ENCODE results near the gene MUS81. TPM values are rescaled to one million over a fixed set of nuclear protein-coding genes. Genes with fewer than 3 reads are reported as not detected.

Gene MUS81
- total and polyA plus RNA-seq, 2 of the 4 experiments (the other 2 are of a cell fraction): 23.7 to 47.9 TPM

- no peak overlapping the region for H2BK5ac ChIP-seq (ENCODE audit: low read depth, low read length, poor library complexity, severe bottlenecking)
- no peak for DNase-seq
- CTCF ChIA-PET: interaction anchor here (0.5 to 3.0 kb wide), 10 partner anchors 9 to 106 kb away, joined by 3 to 23 read pairs (median 4); partner anchors contain the start of genes CFL1, KAT5 and RNASEH2C
- no peak for TF ChIP-seq RAD21 (IDR thresholded peaks at IDR 0.05; ENCODE audit: low read length)
- BruUV-seq (replicated peaks): no TSS peak
- no peaks in the 10 kb centered on the region for H4K20me1 ChIP-seq (ENCODE audit: insufficient read depth, low read length)
- peak overlapping the region; percentile 98 for H2AFZ ChIP-seq (replicated peaks; ENCODE audit: low read length, poor library complexity)
- 0 out of 2 replicates have a peak overlapping the region, but pooled peaks have one; percentile 29 for H2BK120ac ChIP-seq (ENCODE audit: low read depth, low read length)
- no peaks in the 10 kb centered on the region for H3K9me1 ChIP-seq (ENCODE audit: insufficient read depth, low read length)
- H3K56ac ChIP-seq (ENCODE audit: extremely low read depth, insufficient read depth, low read length): peak overlapping the region; percentile 47; the same call in 1 of the 2 replicates
- no peak for ATAC-seq (ENCODE audit: low read depth)
- peak overlapping the region; percentile 72; the same call in 1 of the 2 replicates for H3K9ac ChIP-seq (ENCODE audit: low read depth, low read length)
- no peak overlapping the region for H3K27ac ChIP-seq (ENCODE audit: insufficient read depth, low read length)
- no peaks in the 10 kb centered on the region for H3K9me3 ChIP-seq (ENCODE audit: control insufficient read depth, insufficient read depth, low read length)
- H3K4ac ChIP-seq (ENCODE audit: low read depth, low read length): peak overlapping the region; percentile 84; the same call in 1 of the 2 replicates
- peak overlapping the region; percentile 67; the same call in 1 of the 2 replicates for H3K23ac ChIP-seq (ENCODE audit: low read depth, low read length)
- dilution Hi-C loops (cut with HindIII; ENCODE audit: low sequenced_read_pairs, unreplicated experiment) (no loop called here), in situ Hi-C loops (cut with MboI; ENCODE audit: low sequenced_read_pairs) (loop anchor here (5.0 kb wide), 1 partner anchor 105 kb away; the partner anchor contains the start of gene KAT5), intact Hi-C loops (cut with micrococcal nuclease) (loop anchor here (1.0 to 5.0 kb wide), 2 partner anchors 50 to 111 kb away; no protein-coding TSS in a partner anchor)
- no peaks in the 10 kb centered on the region; a peak in 1 of 4 replicates for H3K79me1 ChIP-seq (ENCODE audit: low read depth in 1 of 2, low read length in 2 of 2)
- no peak overlapping the region for H2BK15ac ChIP-seq (ENCODE audit: low read depth, low read length)
- no peaks in the 10 kb centered on the region for H3K36me3 ChIP-seq (ENCODE audit: control insufficient read depth, insufficient read depth, low read length)
- no peak overlapping the region for H2AK9ac ChIP-seq (replicated peaks; ENCODE audit: low read depth, low read length, poor library complexity)
- peak overlapping the region; percentile 87 for H3K4me2 ChIP-seq (ENCODE audit: low read depth, low read length)
- POLR2A ChIA-PET (ENCODE audit: unreplicated experiment): interaction anchor here (0.5 to 1.5 kb wide), 3 partner anchors 15 to 106 kb away, joined by 3 to 6 read pairs (median 4); partner anchors contain the start of gene KAT5
- 0 out of 2 replicates have a peak overlapping the region, but pooled peaks have one; percentile 87 for H4K5ac ChIP-seq (ENCODE audit: low read depth, low read length)
- no peak overlapping the region for H3K18ac ChIP-seq (ENCODE audit: low read depth, low read length)
- peak overlapping the region; percentile 68 to 73; a peak in 1 of 4 replicates for H4K8ac ChIP-seq (ENCODE audit: low read depth in 2 of 2, low read length in 2 of 2)
- no peak overlapping the region for H3K14ac ChIP-seq (replicated peaks; ENCODE audit: low read depth, low read length)
- H4K91ac ChIP-seq (ENCODE audit: insufficient read depth, low read depth, low read length): no peak overlapping the region
- WGBS, 2 experiments (ENCODE audit: extremely low coverage in 2 of 2, insufficient read length in 1 of 2): 90% methylated on average over 2 of the region's 5 CpGs; no CpG with 5 or more reads in 1 of the 2 experiments
- 0 out of 2 replicates have a peak overlapping the region, but pooled peaks have one; percentile 30 for H2AK5ac ChIP-seq (ENCODE audit: low read depth, low read length)
- no peak overlapping the region for H2BK20ac ChIP-seq (ENCODE audit: low read depth, low read length)
- H3K27me3 ChIP-seq (ENCODE audit: control insufficient read depth, insufficient read depth, low read length): peaks cover 7% of the 10 kb centered on the region
- H3K4me1 ChIP-seq (ENCODE audit: control insufficient read depth, insufficient read depth, low read length): no peaks in the 10 kb centered on the region
- H3K4me3 ChIP-seq (ENCODE audit: insufficient read depth, low read depth, low read length): peak overlapping the region; percentile 94
These were observed 42.9 kb upstream of the MUS81 start for GRCh38 chr11:65817312-65817834.

All from IMR-90 (cell line).